Cortex of kidney (tissue), 1 donor: ENCODE measurements around the gene GALNT17.
"Not testable (repeated sequence)": the region's sequence is repeated elsewhere in the genome, so short reads cannot be mapped to it uniquely, and the experiment has no call there.

Experiments used
- DNase-seq: peaks from one replicate; lab custom pipeline; 2025; lab: John Stamatoyannopoulos, UW

GALNT17 gene

GRCh38 chr7:71635849-71636248 is 503.9 kb downstream of the GALNT17 start:
- DNase-seq, result not testable (repeated sequence)

- no peak for DNase-seq
Measured at GRCh38 chr7:71636329-71636728, 504.4 kb downstream of the GALNT17 start.

GRCh38 chr7:71637578-71637977 is 505.6 kb downstream of the GALNT17 start:
- DNase-seq, result no peak

GRCh38 chr7:71638108-71638507 is 506.2 kb downstream of the GALNT17 start:
- no peak for DNase-seq

GRCh38 chr7:71639382-71640085 is 507.6 kb downstream of the GALNT17 start:
- DNase-seq, result no peak

- not testable (repeated sequence) for DNase-seq
Measured at GRCh38 chr7:71643031-71643430, 511.1 kb downstream of the GALNT17 start.

- no peak for DNase-seq
Measured at GRCh38 chr7:71645836-71646235, 513.9 kb downstream of the GALNT17 start.

GRCh38 chr7:71649812-71650211 is 517.9 kb downstream of the GALNT17 start:
- DNase-seq, result no peak

- no peak for DNase-seq
Measured at GRCh38 chr7:71650653-71651337, 518.9 kb downstream of the GALNT17 start.

- no peak for DNase-seq
Measured at GRCh38 chr7:71652510-71652909, 520.6 kb downstream of the GALNT17 start.

- no peak for DNase-seq
Measured at GRCh38 chr7:71657386-71657785, 525.4 kb downstream of the GALNT17 start.

GRCh38 chr7:71659622-71660021 is 527.7 kb downstream of the GALNT17 start:
- no peak for DNase-seq

- no peak for DNase-seq
Measured at GRCh38 chr7:71661671-71662224, 529.8 kb downstream of the GALNT17 start.

- DNase-seq, result no peak
Measured at GRCh38 chr7:71665716-71666115, 533.8 kb downstream of the GALNT17 start.

- no peak for DNase-seq
Measured at GRCh38 chr7:71668572-71668971, 536.6 kb downstream of the GALNT17 start.

GRCh38 chr7:71679480-71679879 is 547.5 kb downstream of the GALNT17 start:
- DNase-seq, result no peak

- no peak for DNase-seq
Measured at GRCh38 chr7:71682181-71682580, 550.2 kb downstream of the GALNT17 start.

- no peak for DNase-seq
Measured at GRCh38 chr7:71682841-71683781, 551.2 kb downstream of the GALNT17 start.

- DNase-seq, result no peak
Measured at GRCh38 chr7:71687286-71687685, 555.3 kb downstream of the GALNT17 start.

- DNase-seq, result no peak
Measured at GRCh38 chr7:71687831-71688599, 556.1 kb downstream of the GALNT17 start.

GRCh38 chr7:71691538-71691937 is 559.6 kb downstream of the GALNT17 start:
- DNase-seq, result no peak
